Stimulated activated CD4-positive, alpha-beta T cell treated with anti-CD3 and anti-CD28 coated beads, Interleukin-15, amount 100 ng/mL, for 24 hours (primary cell): ENCODE measurements around the gene RHBDD3.
"Not testable (repeated sequence)": the region's sequence is repeated elsewhere in the genome, so short reads cannot be mapped to it uniquely, and the experiment has no call there.

ENCODE experiments used
- DNase-seq: peaks from one replicate; pipeline ENCODE4 v3.0.0-alpha.2; 2020

Gene RHBDD3

DNA sequence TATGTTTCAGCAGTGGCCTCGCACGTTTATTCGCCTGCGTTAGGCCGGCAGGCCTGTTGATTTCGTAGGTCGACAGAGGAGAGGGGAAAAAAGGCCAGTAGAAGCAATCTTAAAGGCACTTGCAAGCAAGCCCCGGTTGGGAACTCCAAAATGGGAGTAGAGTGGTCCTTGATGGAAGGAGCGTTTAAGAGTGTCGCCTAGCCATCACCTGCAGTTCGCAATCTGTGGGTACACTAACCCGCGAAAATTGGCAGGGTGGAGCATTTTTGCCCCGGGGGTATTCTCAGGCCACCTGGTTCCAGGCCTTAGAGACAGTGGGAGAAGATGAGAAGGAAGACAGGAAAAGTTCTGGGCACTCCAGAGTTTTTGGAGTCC lies 1.4 kb upstream of the RHBDD3 start:
- no peak for DNase-seq

DNA sequence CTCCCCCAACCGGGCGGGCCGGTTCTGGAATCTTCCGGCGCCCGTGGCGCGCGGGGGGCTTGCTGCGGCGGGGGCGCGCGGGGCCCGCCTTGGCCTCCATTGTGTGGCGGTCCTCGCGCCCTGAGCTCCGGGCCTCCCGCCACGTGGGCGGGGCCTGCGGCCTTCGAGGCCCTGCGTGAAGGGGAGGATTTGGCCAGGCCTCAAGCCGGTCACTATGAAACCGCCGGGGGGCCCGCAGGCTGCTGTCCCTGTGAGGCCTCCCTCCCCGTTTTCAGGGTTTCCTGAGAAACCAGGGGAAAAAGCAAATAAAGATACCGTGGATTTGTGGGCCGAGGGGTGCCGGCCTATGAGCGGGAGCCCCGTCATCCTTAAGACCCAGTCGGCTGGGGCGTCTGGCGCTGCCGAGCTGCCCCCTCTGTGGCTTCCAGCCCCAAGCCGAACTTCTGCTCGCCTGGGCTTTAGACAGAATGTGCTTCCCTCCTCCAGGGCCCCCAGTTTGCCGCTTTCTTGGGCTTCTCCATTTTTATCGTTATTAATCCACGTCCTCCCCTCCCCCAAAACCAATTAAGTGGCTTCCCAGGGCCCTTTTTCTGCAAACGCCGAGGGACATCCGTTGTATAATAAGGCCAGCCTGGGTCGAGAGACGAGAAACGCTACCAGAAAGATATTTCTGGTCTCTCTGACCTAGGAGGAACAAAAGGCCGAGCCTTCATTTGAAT lies 889 bp upstream of the RHBDD3 start:
- DNase-seq: peak; percentile 51

DNA sequence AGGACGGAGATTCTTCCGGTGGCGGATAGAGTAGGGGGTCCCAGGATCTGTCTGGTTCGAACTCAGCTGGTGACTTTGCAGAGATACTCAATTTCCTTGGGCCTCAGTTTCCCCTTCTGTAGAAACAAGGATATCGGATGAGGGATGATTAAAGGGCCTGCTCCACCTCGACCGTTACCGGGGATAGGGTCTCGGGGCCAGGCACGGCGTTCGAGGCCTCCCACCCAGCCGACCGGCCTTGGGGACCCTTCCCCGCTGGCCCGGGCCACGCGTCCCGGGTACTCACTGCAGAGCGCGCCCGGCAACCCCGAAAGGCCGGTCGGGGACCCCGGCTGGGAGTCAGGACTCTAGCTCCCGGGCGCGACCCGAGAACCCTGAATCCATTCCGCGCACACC lies 321 bp downstream of the RHBDD3 start:
- no peak for DNase-seq

DNA sequence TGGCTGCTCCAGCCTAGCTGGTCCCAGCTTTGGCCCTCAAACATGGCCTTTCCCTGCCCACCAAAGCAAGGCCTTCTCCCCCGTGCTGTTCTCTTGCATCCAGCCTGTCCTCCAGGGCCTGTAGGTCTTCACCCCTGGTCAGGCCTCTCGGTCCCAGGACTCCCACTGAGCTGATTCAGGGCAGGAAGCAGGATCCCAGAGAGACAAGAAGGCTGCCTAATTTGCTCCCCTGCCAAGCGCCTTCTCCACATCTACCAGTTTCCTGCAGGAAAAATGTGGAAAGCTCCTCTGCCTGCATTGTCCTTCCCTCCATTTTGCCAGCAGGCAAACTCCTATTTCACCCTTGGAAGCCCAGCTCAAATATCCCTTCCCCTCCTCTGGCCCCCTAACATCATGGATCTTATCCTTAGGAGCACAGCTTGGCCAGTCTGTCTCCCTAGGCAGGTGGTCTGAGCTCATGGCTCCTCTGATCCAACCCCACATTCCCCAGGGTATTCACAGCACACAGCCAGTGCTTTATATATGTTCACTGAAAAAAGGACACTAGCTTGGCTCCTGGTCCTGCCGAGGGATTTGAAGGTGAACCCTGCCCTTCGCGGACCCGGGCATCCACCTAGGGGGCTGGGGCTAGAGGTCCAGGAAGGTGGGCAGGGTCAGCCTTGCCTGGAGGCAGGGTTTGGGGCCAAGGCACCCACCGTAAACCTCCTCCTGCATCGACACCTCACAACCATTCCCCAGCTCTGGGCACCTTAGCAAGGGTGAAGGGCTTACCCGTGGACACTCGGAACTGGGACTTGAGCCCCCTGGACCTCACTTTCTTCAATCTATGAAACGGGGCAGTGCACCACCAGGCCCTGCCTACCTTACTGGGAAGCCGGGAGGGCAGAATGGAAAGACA lies 968 bp downstream of the RHBDD3 start:
- DNase-seq: no peak

DNA sequence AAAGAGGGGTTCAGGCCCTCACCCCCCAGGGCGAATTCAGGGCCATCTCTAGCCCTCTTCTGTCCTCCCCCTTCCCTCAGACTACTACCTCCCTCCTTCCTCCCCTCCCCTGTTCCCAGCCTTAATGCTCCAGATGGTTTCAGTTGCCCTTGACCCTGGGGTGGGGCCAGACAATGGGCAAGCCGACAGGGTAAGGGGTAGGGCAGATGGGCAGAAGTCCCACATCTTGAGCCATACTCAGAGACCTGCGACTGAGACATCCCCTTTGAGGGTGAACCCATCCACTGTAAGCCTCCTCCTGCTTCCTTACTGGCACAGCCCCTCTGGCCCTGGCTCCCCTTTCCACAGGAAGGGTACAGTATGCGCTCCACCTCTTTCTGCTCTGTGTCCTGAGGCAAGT lies 1.9 kb downstream of the RHBDD3 start:
- no peak for DNase-seq

DNA sequence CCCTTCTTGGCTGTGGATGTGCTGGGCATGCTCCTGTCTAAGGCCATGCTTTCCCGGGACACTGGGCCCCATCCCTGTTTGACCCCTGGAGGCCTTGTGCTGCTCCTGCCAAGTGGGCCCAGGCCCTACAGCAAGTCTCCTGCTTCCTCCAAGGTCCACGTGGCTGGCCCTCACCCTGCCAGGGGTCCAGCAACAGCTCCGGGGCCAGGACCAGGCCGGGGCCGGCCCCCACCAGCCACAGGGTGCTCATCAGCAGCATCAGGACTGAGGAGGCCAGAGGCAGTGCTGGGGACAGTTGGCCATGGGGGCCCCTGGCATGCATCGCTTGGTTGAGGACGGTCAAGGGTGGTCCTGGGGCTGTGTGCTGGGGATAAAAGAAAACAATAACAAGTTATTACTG lies 2.5 kb downstream of the RHBDD3 start:
- DNase-seq: no peak

DNA sequence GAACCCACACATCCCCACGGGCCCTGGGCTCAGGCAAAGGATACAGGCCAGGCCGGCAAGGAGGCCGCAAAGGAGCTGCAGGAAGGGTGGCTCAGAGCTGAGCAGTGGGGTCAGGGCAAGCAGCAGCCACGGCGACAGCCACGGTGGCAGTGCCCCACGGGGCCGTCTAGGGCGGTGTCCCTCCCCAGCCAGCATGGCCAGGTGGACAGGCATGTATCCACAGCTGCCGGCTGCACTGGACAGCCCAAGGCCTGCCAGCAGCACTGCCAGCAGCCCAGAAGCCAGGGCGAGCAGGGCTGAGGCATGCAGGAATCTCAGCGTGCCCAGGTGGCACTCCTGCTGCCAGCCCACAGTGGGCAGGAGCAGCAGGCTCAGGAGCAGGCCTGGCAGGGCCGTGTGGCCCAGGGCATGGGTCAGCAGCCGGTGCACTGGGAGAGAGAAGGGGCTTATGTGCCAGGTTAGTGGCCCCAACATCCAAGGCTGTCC lies 3.9 kb downstream of the RHBDD3 start:
- DNase-seq: no peak

DNA sequence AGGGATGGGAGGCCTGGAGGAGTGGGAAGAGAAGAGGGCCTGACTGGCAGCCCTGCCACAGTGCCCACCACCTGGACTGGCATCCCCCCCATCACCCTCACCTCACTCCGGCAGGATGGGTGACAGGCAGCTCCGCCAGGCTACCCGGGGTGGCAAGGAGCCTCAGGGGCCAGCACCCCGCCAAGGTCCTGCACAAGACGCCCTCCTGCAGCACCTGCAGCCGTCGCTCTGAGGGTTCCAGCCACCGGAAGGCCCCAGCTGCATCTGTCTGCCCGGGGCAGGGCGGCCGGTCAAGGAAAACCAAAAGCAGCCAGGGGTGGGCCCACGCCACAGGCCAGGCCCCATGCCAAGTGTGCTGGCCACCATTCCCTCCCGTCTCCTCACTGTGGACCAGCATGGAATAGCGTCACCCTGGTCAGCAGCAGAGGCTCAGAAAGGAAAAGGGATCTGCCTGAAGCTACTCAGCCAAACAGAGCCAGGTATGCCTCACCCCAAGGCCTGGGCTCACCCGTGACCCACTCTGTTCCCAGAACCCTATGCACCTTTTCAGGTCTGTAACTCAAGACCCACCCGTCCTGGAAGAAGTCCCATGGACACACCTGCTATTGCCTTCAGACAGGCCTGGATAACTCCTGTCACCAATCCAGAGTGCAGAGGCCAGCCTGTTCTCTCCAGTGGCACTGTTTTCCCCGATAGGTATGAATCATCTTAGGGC lies 7.0 kb downstream of the RHBDD3 start:
- no peak for DNase-seq

DNA sequence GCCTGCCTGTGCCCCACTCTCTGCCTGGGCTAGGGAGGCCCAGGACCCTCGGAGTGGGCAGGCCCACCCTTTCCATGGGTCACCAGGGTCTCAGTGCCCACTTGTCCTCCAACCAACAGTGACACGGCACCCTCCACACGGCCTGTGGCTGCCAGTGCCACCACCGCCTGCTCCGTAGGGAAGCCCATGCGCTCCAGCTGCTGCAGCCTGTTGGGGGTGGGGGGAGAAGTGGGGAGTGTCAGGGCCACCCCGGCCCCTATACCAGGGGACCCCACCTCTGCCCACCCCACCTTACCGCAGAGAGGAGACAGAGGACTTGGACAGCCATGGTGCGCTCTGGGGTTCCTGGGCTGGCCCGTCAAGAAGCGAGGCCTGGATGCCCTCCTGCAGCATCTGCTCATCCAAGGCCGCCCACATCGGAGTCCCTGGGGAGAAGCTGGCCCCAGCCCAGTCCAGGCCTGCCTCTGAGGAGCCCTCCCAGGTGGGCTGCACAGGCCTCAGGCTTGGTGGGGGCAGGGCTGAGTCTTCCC lies 7.7 kb downstream of the RHBDD3 start:
- no peak for DNase-seq

DNA sequence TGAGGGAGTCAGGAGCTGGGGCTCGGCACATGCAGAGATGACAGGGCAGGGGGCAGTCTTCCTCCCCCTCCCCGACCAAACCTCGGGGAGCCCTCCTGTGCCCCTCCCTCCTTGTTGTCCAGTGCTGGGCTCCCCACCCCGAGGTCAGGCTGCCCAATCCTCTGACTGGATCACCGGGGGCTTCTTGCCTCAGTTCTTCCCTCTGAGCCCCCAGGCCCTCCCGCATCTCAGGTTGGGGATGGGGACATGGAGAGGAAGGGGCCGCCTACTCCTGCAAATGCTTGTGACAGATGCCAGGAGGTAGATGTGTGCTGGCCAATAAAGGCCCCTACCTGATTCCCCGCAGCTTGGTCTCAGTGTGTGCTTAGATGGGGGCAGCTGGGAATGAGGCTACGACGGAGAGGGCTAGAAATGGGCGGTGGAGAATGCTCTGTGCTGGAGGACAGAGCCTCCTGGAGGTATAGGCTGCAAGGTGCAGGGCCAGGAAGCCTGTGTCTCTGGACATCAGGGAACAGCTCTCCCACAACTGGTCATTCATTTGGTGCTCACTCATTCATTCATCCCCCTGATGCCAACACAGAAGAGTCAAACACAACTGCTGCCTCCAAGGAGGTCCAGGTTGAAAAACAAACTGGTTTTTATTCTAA lies 8.4 kb downstream of the RHBDD3 start:
- no peak for DNase-seq

DNA sequence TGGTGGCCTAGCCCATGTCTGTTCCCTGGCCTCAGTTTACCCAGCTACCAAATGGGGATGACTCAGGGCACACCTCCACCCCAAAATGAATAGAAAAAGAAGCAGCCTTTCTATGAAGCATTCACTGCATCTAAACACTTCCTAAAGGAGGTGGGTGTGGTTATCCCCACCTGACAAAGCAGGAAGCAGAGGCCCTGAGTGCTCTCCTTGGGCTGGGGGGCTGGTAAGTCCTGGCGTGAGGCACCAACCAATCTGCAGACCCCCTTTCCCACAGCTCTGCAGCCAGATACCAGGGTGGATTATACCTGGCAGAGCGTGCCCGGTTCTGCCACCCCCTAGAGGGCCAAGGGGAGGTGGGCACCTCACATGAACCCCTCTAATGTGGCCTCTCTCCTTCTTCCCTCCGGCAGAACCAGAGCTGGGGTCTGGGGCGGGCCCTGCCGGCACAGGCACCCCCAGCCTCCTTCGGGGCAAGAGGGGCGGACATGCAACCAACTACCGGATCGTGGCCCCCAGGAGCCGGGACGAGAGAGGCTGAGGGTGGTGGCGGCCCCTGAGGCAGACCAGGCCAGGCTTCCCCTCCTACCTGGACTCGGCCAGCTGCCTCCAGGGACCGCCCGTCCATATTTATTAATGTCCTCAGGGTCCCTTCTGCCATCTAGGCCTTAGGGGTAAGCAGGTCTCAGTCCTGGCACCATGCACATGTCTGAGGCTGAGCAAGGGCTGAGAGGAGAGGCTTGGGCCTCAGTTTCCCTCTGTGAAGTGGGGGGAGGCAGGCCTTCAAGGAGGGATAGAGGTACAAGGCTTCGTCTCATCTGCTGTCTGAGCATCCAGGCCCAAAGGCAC lies 9.2 kb downstream of the RHBDD3 start:
- DNase-seq: no peak

DNA sequence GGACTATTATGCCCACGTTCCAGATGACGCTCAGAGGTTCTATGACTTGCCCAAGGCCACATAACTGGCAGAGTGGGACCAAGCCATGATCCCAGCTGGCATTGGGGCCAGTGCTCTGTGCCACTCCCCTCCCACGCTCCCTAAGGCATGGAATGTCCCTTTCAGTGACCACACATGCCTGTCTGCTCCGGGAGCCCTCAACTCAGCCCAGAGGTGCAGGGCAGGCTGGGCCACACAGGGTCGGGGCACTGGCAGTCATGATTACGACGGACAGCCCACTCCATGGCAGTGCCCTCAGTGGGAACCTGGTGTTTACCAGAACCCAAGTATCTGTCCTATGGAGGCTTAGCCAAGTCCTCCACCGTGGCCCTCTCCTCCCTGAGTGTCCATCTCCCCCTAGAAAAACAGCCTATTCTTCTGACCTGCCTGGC lies 10.0 kb downstream of the RHBDD3 start:
- DNase-seq: no peak

DNA sequence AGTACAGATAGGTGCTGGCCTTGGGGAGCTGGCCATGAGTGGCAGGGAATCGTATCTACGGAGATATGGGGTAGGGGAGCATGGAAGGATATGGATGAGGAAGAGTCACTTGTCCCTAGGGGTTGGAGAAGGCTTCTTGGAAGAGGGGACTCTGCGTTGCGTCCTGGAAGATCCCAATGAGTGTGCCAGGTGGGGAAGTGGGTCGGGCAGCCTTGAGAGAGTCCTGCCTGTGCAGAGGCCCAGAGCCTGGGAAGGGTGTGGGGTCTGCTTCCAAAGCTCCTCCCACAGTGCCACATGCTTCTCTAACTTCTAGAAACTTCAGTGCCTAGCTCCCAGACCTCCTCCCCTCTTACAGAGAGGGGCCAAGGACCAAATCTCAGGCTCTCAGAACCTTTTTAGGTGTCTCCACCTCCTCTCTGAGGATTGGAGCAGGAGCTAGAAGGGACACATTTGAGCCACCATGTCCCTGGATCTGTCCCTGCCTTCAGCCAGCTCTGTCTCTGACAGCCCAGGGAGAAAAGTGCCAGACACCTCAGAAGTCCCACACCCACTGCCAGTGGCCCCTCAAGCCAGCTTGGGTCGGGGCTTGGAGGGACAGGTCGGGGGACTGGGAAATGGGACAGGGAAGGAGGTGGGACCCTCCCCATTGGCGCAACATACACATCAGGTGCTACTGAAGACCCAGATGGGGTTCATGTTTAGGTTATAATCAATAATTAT lies 11.0 kb downstream of the RHBDD3 start:
- DNase-seq: no peak

DNA sequence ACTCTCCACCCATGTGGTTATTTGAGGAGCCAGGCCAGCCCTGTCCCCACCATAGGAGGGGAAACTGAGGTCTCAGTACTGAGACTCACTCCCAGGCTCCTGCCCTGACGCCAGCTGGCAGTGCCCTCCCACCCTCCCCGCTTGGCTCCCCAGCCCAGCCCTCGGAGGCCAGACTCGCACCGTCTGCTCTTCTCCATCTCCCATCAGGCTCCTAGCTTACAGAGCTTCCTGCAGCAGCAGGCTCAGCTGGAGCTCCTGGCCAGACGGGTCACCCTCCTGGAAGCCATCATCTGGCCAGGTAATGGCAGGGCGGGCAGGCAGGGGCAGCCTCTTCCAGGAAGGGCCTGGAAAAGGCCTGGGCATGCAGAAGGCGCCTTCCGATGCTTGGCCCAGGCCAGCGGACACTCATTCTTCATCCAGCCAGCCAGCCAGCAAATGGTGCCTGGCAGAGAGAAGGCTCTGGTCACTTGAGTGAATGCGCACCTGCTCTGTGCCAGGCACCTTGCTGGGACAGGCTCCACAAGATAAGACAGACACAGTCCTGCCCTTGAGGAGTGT lies 12.6 kb downstream of the RHBDD3 start:
- no peak for DNase-seq

DNA sequence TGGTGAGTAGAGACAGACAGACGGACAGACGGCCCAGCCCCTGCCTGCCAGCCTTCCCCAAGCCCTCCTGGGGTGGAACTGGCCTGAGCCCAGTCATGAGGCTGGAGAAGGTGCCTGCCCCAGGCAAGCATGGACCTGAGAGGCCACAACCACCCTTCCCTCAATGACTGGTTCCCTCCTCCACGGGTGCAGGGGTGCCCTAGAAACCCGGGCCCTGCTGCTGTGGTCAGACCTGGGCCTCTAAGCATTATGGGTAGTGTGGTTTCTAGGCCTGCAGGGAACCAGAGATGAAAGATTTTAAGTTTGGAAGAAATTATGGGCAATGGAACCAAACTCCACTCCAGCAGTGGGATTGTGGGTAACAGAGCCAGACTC lies 13.5 kb downstream of the RHBDD3 start:
- no peak for DNase-seq

DNA sequence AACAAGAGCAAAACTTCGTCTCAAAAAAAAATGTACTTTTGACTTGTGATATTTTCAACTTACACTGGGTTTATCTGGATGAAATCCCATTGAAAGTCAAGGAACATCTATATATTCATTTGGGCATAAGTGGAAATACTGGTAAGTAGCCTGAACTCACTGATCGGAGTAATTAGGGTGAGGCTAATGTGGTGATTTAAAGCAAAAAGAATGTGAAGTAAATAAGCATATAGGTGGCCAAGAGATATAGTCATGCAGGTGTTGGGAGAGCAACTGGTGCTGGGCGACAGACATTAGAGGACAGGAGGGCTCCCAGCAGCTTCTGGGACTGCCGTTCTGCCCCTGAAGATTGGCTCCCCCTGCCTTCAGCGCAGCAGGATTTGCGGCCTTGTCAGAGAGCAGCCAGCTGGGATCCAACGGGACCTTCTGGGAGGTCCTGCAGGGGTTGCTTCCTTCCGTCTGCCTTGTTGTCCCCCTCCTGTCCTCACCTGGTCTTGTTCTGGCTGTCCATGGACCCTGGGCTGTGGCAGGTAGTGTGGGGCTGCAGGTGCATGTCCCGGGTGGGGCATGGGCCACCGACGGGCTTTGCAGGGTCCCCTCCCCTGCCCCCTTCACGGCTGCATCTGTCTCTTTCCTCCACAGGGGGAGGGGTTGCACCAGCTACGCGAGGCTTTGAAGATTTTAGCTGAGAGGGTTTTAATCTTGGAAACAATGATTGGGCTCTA lies 14.1 kb downstream of the RHBDD3 start:
- no peak for DNase-seq

DNA sequence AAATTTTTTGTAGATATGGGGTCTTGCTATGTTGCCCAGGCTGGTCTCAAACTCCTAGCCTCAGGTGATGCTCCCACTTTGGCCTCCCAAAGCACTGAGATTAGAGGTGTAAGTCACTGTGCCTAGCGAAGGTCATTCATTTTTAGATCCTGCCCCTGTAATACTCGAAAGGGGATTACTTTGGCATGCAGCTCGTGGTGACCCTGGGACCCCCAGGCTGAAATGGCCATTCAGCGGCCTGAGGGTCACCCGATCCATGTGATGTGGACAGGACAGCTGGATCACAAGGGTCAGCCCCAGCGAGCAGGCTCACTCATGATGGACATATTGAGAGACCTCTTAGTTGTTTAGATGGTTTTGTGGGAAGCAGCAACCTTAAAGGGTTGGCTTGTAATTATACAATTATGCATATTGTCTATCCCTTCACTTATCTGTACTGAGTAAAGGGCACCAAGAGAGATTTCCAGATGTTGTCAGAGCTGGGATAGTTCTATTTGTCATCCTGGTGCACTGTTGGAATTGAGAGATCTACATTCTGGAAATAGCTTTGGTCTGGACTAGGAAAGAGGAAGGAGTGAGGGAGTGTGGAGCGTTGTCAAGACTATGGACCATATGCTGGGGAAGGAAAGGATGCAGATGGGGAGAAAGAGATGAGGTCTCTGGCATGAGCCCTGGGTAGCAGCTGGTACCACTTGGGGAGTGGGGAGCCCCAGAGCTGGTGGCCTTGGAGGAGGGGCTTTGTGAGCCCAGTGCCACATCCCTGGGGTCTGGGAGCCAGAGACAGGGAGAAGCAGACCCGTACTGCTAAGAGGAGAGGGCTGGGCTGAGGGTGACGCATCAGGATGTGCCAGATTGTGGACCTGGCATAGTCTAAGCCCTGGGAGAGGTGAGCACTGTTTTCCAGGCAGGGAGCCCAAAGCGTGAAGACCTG lies 15.5 kb downstream of the RHBDD3 start:
- no peak for DNase-seq

DNA sequence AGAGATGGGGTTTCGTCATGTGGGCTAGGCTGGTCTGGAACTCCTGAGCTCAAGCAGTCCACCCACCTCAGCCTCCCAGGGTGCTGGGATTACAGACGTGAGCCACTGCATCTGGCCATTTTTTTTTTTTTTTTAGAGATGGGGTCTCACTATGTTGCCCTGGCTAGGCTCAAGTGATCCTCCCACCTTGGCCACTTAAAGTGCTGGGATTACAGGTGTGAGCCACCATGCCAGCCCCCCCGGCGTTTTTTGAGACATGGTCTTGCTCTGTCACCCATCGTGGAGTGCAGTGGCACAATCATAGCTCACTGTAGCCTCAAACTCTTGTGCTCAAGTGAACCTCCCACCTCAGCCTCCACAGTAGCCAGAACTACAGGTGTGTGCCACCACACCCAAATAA lies 16.5 kb downstream of the RHBDD3 start:
- no peak for DNase-seq

DNA sequence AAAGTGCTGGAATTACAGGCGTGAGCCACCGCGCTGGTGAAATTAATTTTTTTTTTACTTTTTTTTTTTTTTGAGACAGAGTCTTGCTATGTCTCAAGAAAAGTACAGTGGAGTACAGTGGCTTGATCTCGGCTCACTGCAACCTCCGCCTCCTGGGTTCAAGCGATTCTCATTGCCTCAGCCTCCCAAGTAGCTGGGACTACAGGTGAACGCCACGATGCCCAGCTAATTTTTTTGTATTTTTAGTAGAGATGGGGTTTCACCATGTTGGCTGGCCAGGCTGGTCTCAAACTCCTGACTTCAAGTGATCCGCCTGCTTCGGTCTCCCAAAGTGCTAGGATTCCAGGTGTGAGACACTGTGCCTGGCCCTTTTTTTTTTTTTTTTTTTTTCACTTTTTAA lies 19.9 kb downstream of the RHBDD3 start:
- DNase-seq: not testable (repeated sequence)
